Endodermal cell (in vitro differentiated cells): ENCODE data around the gene ATF7. TPM values are rescaled to one million over a fixed set of nuclear protein-coding genes. Genes with fewer than 3 reads are reported as not detected.

Source experiments
- DNase-seq: peaks from one replicate; pipeline ENCODE4 v3.0.0-alpha.2; 2017
- H3K27ac ChIP-seq: 2 replicates; pipeline ENCODE4 v1.5.1; 2013; ENCODE audit warnings: mild to moderate bottlenecking, low read depth, low read length, moderate library complexity
- H3K27me3 ChIP-seq: 2 replicates; pipeline ENCODE4 v1.6.1; 2013; ENCODE audit warnings: mild to moderate bottlenecking, low read length, moderate library complexity; ENCODE audit not compliant: insufficient read depth, control insufficient read depth, poor library complexity, severe bottlenecking
- H3K36me3 ChIP-seq: 2 replicates; pipeline ENCODE4 v1.7.0; 2013; ENCODE audit warnings: mild to moderate bottlenecking, low read length, moderate library complexity; ENCODE audit not compliant: control insufficient read depth, insufficient read depth
- H3K4me1 ChIP-seq: one replicate; pipeline ENCODE4 v1.7.0; 2013; ENCODE audit warnings: low read length; ENCODE audit not compliant: control insufficient read depth, insufficient read depth
- H3K4me3 ChIP-seq: 2 replicates; pipeline ENCODE4 v1.5.1; 2013; ENCODE audit warnings: mild to moderate bottlenecking, low read length, moderate library complexity
- H3K9ac ChIP-seq: 2 replicates; pipeline ENCODE4 v1.6.1; 2013; ENCODE audit warnings: mild to moderate bottlenecking, low read length, moderate library complexity; ENCODE audit not compliant: poor library complexity, severe bottlenecking; ENCODE audit errors: extremely low read depth
- H3K9me3 ChIP-seq: 2 replicates; pipeline ENCODE4 v1.6.1; 2013; ENCODE audit warnings: mild to moderate bottlenecking, low read length, moderate library complexity; ENCODE audit not compliant: control insufficient read depth
- H3K27ac Mint-ChIP-seq: 2 replicates; pipeline ENCODE4 v1.8.0; 2020; ENCODE audit warnings: mixed read lengths
- H3K27me3 Mint-ChIP-seq: 2 replicates; pipeline ENCODE4 v1.8.0; 2021; ENCODE audit warnings: mild to moderate bottlenecking, mixed read lengths; ENCODE audit not compliant: insufficient read depth
- H3K36me3 Mint-ChIP-seq: 2 replicates; pipeline ENCODE4 v1.8.0; 2020; ENCODE audit warnings: low read depth, mixed read lengths
- H3K4me1 Mint-ChIP-seq: 2 replicates; pipeline ENCODE4 v1.8.0; 2020; ENCODE audit warnings: mixed read lengths
- H3K4me3 Mint-ChIP-seq: 2 replicates; pipeline ENCODE4 v1.8.0; 2020; ENCODE audit warnings: mild to moderate bottlenecking, moderate library complexity, mixed read lengths
- H3K9me3 Mint-ChIP-seq: 2 replicates; pipeline ENCODE4 v1.8.0; 2020; ENCODE audit warnings: mild to moderate bottlenecking, mixed read lengths
- CTCF ChIP-seq: fragments of 200-600 bp; sonication (generic); conservative IDR thresholded peaks from 2 replicates; pipeline ENCODE4 v1.5.0; 2021; ENCODE audit warnings: antibody characterized with exemption, mild to moderate bottlenecking
- WGBS, 2 experiments: methylation state at CpG; one replicate each; pipeline versions ENCODE4 v1.1.5 to v1.1.7; 2013; ENCODE audit warnings: missing lambda C conversion rate in 2 of 2, mixed read lengths in 1 of 2; ENCODE audit not compliant: insufficient coverage in 1 of 2, insufficient read length in 1 of 2; 5-methylcytosine and 5-hydroxymethylcytosine counted together
- total RNA-seq, 2 donors: library from RNA; stranded (reverse); fragmentation: NEBNext Ultra II Directional in 1 of 2; extraction: Animal tissue kit (Norgen Biotek cat#: 25700) in 1 of 2; gene quantifications; 2 replicates in 1 of 2; 3 replicates in 1 of 2; pipeline ENCODE4 v1.2.1, GENCODE V29; 2021

The ATF7 gene
- total RNA-seq, 2 donors from 2014 or later = 29.0 to 36.6 TPM

DNA sequence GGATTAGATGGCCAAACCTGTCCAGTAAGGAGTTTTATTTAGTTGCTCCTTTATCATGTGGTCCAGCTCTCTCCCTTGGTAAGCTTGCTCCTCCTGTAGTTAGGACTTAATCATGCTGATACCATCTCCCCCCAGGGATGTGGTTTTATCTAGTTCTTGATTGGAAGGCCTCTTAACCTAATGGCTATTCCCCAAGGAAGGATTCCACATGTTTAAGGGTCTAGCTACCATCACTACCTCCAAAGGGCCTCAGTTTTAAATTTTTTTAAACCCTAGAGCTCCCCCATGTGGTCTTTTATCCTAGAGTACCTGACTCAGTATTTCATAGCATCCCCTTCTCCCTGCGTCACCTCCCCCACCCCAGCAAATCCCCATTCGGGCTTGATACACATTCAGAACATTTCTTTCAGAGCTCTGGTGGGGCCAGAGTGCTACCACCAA lies 149.4 kb downstream of the ATF7 start:
- H3K4me3 Mint-ChIP-seq = no peak overlapping the region
- peak; percentile 69 for TF ChIP-seq CTCF
- Histone ChIP-seq H3K27me3 (no peaks in the 10 kb centered on the region), H3K4me3 (no peak overlapping the region), H3K9me3 (no peaks in the 10 kb centered on the region), H3K4me1 (peaks cover 38% of the 10 kb centered on the region), H3K9ac (no peak overlapping the region), H3K36me3 (peaks cover 96% of the 10 kb centered on the region), H3K27ac (no peak overlapping the region)
- H3K4me1 Mint-ChIP-seq = peaks cover 60% of the 10 kb centered on the region
- H3K27me3 Mint-ChIP-seq = no peaks in the 10 kb centered on the region
- peaks cover 84% of the 10 kb centered on the region for H3K36me3 Mint-ChIP-seq
- peak; percentile 70 for DNase-seq
- H3K9me3 Mint-ChIP-seq = no peaks in the 10 kb centered on the region
- WGBS, 2 experiments = 80 to 85% methylated on average over 2 of the region's 2 CpGs
- peak overlapping the region; percentile 87 for H3K27ac Mint-ChIP-seq

DNA sequence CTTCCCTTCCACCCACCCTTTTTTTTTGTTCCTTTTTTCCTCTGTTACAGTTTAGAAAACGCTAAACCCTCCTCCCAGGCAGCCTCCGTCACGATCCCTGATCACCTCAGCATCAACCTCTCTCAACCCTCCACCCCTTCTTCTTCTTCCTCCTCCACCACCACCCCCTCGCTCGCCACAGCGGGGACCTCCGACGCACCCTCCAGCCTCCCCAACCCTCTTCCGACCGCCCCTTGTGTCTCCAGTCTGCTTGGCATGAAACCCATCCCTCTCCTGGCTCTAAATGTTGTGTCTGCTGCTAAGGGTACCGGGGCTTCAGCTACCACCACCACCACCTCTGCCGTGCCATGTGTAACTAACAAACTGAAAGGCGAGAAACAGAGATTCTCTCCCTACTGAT lies 151.4 kb downstream of the ATF7 start:
- 94 to 98% methylated on average over 6 to 13 of the region's 13 CpGs for WGBS, 2 experiments
- peak overlapping the region; percentile 86 for H3K27ac Mint-ChIP-seq
- peaks cover 87% of the 10 kb centered on the region for H3K36me3 Mint-ChIP-seq
- no peak for TF ChIP-seq CTCF
- peaks cover 57% of the 10 kb centered on the region for H3K4me1 Mint-ChIP-seq
- Histone ChIP-seq H3K27me3 (no peaks in the 10 kb centered on the region), H3K9me3 (no peaks in the 10 kb centered on the region), H3K9ac (no peak overlapping the region), H3K36me3 (peaks cover 97% of the 10 kb centered on the region), H3K27ac (no peak overlapping the region), H3K4me3 (no peak overlapping the region), H3K4me1 (peaks cover 35% of the 10 kb centered on the region)
- no peaks in the 10 kb centered on the region for H3K9me3 Mint-ChIP-seq
- DNase-seq = peak; percentile 52
- H3K4me3 Mint-ChIP-seq = no peak overlapping the region
- H3K27me3 Mint-ChIP-seq = no peaks in the 10 kb centered on the region

DNA sequence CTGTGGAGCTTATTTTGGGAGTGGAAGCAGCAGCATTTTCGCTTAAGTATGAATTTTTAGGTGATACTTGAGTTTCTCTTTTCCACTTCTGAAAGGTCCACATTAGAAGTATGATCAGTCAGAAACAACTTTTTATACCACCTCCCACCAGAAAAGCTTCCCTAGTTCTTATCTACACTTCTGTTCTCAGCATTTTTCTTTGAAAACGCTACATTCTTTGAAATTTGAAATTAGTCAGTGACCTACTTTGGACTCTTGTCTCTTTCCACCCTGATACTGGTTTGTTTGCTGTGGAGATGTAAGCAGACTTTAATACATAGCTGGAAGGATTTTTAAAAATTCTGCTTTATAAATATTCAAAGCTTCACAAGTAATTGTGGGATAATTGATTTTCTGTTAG lies 152.1 kb downstream of the ATF7 start:
- no peak for TF ChIP-seq CTCF
- Mint-ChIP-seq H3K27ac (peak overlapping the region; percentile 86), H3K36me3 (peaks cover 86% of the 10 kb centered on the region), H3K27me3 (no peaks in the 10 kb centered on the region), H3K4me1 (peaks cover 52% of the 10 kb centered on the region), H3K9me3 (no peaks in the 10 kb centered on the region), H3K4me3 (no peak overlapping the region)
- Histone ChIP-seq H3K36me3 (peaks cover 97% of the 10 kb centered on the region), H3K27ac (no peak overlapping the region), H3K9ac (no peak overlapping the region), H3K9me3 (no peaks in the 10 kb centered on the region), H3K27me3 (no peaks in the 10 kb centered on the region), H3K4me1 (peaks cover 31% of the 10 kb centered on the region), H3K4me3 (no peak overlapping the region)
- WGBS, 2 experiments = 88 to 100% methylated on average over 1 to 2 of the region's 2 CpGs
- DNase-seq = no peak
